ENCODE data around the gene TOLLIP.

DNA sequence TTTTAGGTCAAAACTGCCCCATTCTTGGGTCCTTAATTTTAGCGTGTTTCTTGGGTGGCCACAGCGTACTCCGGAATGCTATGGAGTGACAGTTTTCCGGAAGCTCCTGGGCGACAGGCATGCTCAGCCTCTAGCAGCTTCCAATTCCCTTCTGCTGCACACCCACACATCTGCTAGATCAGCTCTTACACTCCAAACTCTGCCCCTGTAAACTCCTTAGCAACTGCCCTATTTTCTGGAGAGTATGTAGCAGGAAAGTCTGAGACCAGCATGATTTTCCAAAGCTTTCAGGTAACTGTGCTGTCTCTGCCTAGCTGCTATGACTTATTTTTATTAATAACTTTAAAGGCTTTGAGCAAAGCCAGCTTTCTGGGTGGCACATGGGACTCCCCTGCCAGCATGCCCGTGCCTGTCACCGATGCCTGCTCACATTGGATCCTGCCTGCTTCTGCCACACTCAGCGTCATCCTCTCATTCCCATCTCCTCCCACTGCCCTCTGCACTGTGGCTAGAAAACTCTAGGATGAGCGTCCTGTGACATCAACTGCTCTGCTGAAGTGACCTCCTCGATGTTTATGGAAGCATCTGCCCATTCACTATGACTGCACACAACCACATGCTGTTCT is 17.3 kb downstream of the TOLLIP start:
- TF ChIP-seq, protein P1, sequence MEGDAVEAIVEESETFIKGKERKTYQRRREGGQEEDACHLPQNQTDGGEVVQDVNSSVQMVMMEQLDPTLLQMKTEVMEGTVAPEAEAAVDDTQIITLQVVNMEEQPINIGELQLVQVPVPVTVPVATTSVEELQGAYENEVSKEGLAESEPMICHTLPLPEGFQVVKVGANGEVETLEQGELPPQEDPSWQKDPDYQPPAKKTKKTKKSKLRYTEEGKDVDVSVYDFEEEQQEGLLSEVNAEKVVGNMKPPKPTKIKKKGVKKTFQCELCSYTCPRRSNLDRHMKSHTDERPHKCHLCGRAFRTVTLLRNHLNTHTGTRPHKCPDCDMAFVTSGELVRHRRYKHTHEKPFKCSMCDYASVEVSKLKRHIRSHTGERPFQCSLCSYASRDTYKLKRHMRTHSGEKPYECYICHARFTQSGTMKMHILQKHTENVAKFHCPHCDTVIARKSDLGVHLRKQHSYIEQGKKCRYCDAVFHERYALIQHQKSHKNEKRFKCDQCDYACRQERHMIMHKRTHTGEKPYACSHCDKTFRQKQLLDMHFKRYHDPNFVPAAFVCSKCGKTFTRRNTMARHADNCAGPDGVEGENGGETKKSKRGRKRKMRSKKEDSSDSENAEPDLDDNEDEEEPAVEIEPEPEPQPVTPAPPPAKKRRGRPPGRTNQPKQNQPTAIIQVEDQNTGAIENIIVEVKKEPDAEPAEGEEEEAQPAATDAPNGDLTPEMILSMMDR (IDR thresholded peaks at IDR 0.05): no peak
- no peak for TF ChIP-seq POLR2A (IDR thresholded peaks at IDR 0.05)
